Measurements from ENCODE around the gene LTBP1. TPM values are rescaled to one million over a fixed set of nuclear protein-coding genes. Genes with fewer than 3 reads are reported as not detected.

LTBP1 gene
- total RNA-seq, 1 donor from 2014 or later, result 48.4 TPM

DNA sequence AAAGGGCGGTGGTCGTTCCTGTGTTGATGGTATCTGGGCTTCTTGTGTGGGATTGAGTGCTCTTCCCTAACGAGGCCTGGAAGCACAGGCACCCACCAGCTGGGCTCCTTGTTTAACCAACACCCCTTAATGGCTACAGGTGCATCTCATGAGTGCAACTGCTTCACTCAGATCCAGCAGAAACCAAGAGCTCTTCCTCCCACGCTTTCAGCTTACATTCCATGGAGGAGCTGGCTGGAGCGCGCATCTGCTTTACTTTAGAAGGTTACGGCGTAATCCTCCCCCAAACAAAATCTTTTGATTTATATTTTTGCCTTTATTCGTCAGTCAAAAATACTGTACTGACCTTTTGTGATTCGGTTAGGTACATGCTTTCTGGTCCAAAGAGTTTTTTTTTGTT, 174.7 kb downstream of the LTBP1 start:
- Histone ChIP-seq H3K4me1 (peaks cover 4% of the 10 kb centered on the region), H3K27ac (no peak overlapping the region), H3K27me3 (no peaks in the 10 kb centered on the region), H3K9me3 (no peaks in the 10 kb centered on the region), H3K4me3 (no peak overlapping the region), H3K36me3 (no peaks in the 10 kb centered on the region)
- intact Hi-C loops (cut with DNase I), result no loop called here
- no peak for DNase-seq (ENCODE audit: extremely low spot score in 2 of 2)
- TF ChIP-seq, protein P1, sequence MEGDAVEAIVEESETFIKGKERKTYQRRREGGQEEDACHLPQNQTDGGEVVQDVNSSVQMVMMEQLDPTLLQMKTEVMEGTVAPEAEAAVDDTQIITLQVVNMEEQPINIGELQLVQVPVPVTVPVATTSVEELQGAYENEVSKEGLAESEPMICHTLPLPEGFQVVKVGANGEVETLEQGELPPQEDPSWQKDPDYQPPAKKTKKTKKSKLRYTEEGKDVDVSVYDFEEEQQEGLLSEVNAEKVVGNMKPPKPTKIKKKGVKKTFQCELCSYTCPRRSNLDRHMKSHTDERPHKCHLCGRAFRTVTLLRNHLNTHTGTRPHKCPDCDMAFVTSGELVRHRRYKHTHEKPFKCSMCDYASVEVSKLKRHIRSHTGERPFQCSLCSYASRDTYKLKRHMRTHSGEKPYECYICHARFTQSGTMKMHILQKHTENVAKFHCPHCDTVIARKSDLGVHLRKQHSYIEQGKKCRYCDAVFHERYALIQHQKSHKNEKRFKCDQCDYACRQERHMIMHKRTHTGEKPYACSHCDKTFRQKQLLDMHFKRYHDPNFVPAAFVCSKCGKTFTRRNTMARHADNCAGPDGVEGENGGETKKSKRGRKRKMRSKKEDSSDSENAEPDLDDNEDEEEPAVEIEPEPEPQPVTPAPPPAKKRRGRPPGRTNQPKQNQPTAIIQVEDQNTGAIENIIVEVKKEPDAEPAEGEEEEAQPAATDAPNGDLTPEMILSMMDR (IDR thresholded peaks at IDR 0.05), result no peak
- TF ChIP-seq POLR2A (IDR thresholded peaks at IDR 0.05), result no peak
- no peak for TF ChIP-seq POLR2AphosphoS5 (IDR thresholded peaks at IDR 0.05; ENCODE audit: insufficient read depth in 1 of 2, low read depth in 1 of 2)

DNA sequence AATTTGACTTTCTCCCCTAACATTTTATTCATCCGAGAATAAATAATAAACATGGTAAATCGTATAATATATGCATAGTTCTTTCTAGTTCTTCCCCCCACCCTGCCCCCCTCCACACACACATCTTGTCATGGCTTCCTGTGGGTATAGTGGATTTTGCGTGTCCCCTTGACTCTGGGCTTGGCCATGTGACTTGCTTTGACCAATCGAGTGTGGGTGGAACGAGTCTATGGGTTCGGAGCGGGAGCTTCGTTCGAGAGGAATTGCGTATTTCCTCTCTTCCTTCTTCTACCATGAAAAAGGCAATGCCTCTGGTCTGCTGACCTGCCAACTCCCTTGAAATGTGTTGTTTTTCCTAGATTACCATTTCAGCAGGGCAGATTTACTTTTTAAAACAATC, 175.2 kb downstream of the LTBP1 start:
- intact Hi-C loops (cut with DNase I), result no loop called here

DNA sequence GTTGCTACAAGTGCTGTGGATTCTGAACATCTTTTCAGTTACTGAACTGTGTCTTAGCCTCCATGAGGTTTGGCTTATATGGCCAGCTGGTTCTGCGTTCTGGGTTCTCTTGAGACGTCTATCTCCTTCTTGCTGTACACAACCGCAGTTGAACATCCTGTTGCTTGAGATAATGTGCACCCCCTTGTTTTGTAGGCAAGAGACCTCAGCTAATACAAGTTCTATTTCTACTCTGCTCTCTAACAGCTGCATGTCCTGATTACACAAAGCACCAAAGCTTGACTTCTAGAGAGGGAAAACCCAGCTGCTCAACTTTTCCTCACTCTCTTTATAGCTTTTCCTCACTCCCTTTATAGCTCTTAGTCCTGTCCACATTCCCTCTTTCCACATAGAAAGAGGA, 176.0 kb downstream of the LTBP1 start:
- no peak for DNase-seq (ENCODE audit: extremely low spot score in 2 of 2)
- Histone ChIP-seq H3K9me3 (no peaks in the 10 kb centered on the region), H3K4me3 (no peak overlapping the region), H3K27me3 (no peaks in the 10 kb centered on the region), H3K27ac (no peak overlapping the region), H3K4me1 (peaks cover 5% of the 10 kb centered on the region), H3K36me3 (no peaks in the 10 kb centered on the region)
- TF ChIP-seq, protein P1 (IDR thresholded peaks at IDR 0.05), result no peak
- TF ChIP-seq POLR2A (IDR thresholded peaks at IDR 0.05), result no peak
- TF ChIP-seq POLR2AphosphoS5 (IDR thresholded peaks at IDR 0.05; ENCODE audit: insufficient read depth in 1 of 2, low read depth in 1 of 2), result no peak
- intact Hi-C loops (cut with DNase I), result no loop called here

More for the DNA sequence above, 175.2 kb downstream of the LTBP1 start:
- Histone ChIP-seq H3K4me1 (peaks cover under 1% of the 10 kb centered on the region), H3K9me3 (no peaks in the 10 kb centered on the region), H3K27me3 (no peaks in the 10 kb centered on the region), H3K4me3 (no peak overlapping the region), H3K27ac (no peak overlapping the region), H3K36me3 (no peaks in the 10 kb centered on the region)
- DNase-seq (ENCODE audit: extremely low spot score in 2 of 2), result no peak
- no peak for TF ChIP-seq POLR2AphosphoS5 (IDR thresholded peaks at IDR 0.05; ENCODE audit: insufficient read depth in 1 of 2, low read depth in 1 of 2)
- TF ChIP-seq, protein P1 (IDR thresholded peaks at IDR 0.05), result no peak
- TF ChIP-seq POLR2A (IDR thresholded peaks at IDR 0.05), result no peak

DNA sequence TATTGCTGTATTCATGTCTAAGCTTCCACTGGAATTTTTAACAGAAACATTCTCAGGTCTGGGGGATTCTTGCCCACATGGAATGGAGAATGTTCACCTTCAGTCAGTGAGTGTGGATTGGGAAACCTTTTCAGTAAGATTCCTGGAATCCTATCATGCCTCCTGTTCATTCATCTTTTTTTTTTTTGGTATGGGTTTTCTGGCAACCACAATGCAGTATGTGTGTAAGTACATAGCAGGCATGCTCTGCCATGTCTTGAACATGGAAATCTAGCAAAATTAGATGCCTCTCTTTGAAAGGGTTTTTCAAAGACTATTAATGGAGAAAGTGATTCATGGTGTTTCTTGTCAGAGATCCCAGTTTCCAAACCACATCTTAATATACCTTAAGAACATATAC, 176.5 kb downstream of the LTBP1 start:
- no peak for DNase-seq (ENCODE audit: extremely low spot score in 2 of 2)
- H3K4me1 ChIP-seq, result peaks cover 8% of the 10 kb centered on the region
- H3K4me3 ChIP-seq, result no peak overlapping the region
- no peak overlapping the region for H3K27ac ChIP-seq
- no peaks in the 10 kb centered on the region for H3K27me3 ChIP-seq
- intact Hi-C loops (cut with DNase I), result no loop called here
- TF ChIP-seq, protein P1 (IDR thresholded peaks at IDR 0.05), result no peak
- TF ChIP-seq POLR2AphosphoS5 (IDR thresholded peaks at IDR 0.05; ENCODE audit: insufficient read depth in 1 of 2, low read depth in 1 of 2) (no peak), POLR2A (IDR thresholded peaks at IDR 0.05) (no peak)
- H3K9me3 ChIP-seq, result no peaks in the 10 kb centered on the region
- H3K36me3 ChIP-seq, result no peaks in the 10 kb centered on the region

DNA sequence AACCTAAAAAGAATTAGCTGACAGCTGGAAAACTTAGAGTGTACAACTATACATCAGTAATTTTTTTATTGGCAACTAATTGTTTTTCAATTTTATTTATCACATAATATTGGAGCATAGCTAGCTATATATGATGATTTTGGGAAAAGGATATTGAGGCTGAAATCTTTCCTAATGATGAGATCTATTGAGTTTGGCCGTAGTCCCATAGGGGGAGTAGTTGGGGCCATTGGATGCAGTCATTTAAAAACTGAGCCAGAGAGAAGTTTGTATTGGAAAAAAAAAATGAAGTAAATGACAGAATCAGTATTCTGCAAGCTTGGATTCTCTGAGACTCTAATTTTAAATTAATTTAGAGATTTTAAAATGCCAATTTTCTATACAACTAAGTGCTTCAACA, 179.8 kb downstream of the LTBP1 start:
- no peak overlapping the region for H3K4me3 ChIP-seq
- intact Hi-C loops (cut with DNase I), result no loop called here
- H3K36me3 ChIP-seq, result no peaks in the 10 kb centered on the region
- no peak overlapping the region for H3K27ac ChIP-seq
- TF ChIP-seq, protein P1 (IDR thresholded peaks at IDR 0.05), result no peak
- TF ChIP-seq POLR2A (IDR thresholded peaks at IDR 0.05), result no peak
- no peak for TF ChIP-seq POLR2AphosphoS5 (IDR thresholded peaks at IDR 0.05; ENCODE audit: insufficient read depth in 1 of 2, low read depth in 1 of 2)
- H3K27me3 ChIP-seq, result no peaks in the 10 kb centered on the region
- H3K4me1 ChIP-seq, result peaks cover 8% of the 10 kb centered on the region
- no peak for DNase-seq (ENCODE audit: extremely low spot score in 2 of 2)
- H3K9me3 ChIP-seq, result no peaks in the 10 kb centered on the region

All from vagina (tissue), 2 donors.